Adrenal gland (tissue), 12 donors: ENCODE measurements around the gene TMEM121B. TPM values are rescaled to one million over a fixed set of nuclear protein-coding genes. Genes with fewer than 3 reads are reported as not detected.

Experiments used
- DNase-seq, 7 donors: peaks; one replicate each; pipeline ENCODE4 v3.0.0-alpha.2; 2019 to 2020
- H3K27ac ChIP-seq, 5 donors: fragments of 200-600 bp; sonication (generic) in 4 of 5; 1 replicate in 3 of 5; 2 replicates in 2 of 5; pipeline versions ENCODE4 v1.5.1 to v1.8.0; 2016 to 2020; ENCODE audit warnings: mild to moderate bottlenecking in 1 of 5
- H3K27me3 ChIP-seq: fragments of 200-600 bp; 2 replicates; pipeline ENCODE4 v1.8.0; 2021
- H3K36me3 ChIP-seq, 2 donors: fragments of 200-600 bp; replicated peaks in 1 of 2; 1 replicate in 1 of 2; 2 replicates in 1 of 2; pipeline versions ENCODE4 v1.5.1 to v1.8.0; 2018 to 2022
- H3K4me1 ChIP-seq, 2 donors: fragments of 200-600 bp; replicated peaks in 1 of 2; 1 replicate in 1 of 2; 2 replicates in 1 of 2; pipeline versions ENCODE4 v1.5.1 to v1.8.0; 2018 to 2021
- H3K4me3 ChIP-seq, 4 donors: fragments of 200-600 bp; sonication (generic) in 3 of 4; one replicate each; pipeline ENCODE4 v1.5.1; 2016 to 2018
- H3K9me3 ChIP-seq, 3 donors: fragments of 200-600 bp; sonication (generic) in 1 of 3; replicated peaks in 1 of 3; 1 replicate in 2 of 3; 2 replicates in 1 of 3; pipeline versions ENCODE4 v1.5.1 to v1.8.0; 2016 to 2021
- POLR2A ChIP-seq, 2 donors: fragments of 450-650 bp; IDR thresholded peaks; one replicate each; pipeline ENCODE4 v1.6.1; 2017; ENCODE audit warnings: antibody characterized with exemption in 2 of 2, mild to moderate bottlenecking in 2 of 2, moderate library complexity in 1 of 2
- WGBS, 4 donors: extraction: QIAGEN DNeasy Blood & Tissue Kit in 2 of 4; methylation state at CpG; one replicate each; pipeline versions ENCODE4 v1.1.5 to v1.1.7; 2013 to 2017; 5-methylcytosine and 5-hydroxymethylcytosine counted together
- intact Hi-C, 2 donors: fragments of 100-400 bp; cut with DNase I; formaldehyde crosslinking; loops; one replicate each; pipeline versions ENCODE4 v1.14.1 to v1.15.0; 2022 to 2023
- polyA plus RNA-seq, 3 donors: library from polyadenylated mRNA; stranded (reverse); fragments of 200-250 nt in 2 of 3; fragments of 350-450 nt in 1 of 3; fragmentation: Illumina TruSeq in 1 of 3; extraction: RNeasy Lipid Tissue Mini Kit (QIAGEN cat#74804) in 1 of 3; gene quantifications; one replicate each; pipeline ENCODE4 v1.2.3, GENCODE V29; 2013 to 2014
- total RNA-seq, 9 donors: library from RNA; depleted of rRNA in 4 of 9; stranded (reverse); fragments of >200 nt in 4 of 9; fragments of 120-200 nt in 1 of 9; fragmentation: NEBNext Ultra II Directional in 1 of 9; extraction: Animal tissue kit (Norgen Biotek cat#: 25700) in 1 of 9; gene quantifications; one replicate each; pipeline versions ENCODE4 v1.1.0 to v1.2.4, GENCODE V29; 2013 to 2023
- TF ChIP-seq, protein P1 (sequence below), 6 experiments: fragments of 450-650 bp in 4 of 6; fragments of 200-600 bp in 2 of 6; sonication (generic) in 1 of 6; IDR thresholded peaks; 1 replicate in 5 of 6; 2 replicates in 1 of 6; pipeline versions ENCODE4 v1.5.1 to v1.8.0; 2016 to 2021; ENCODE audit warnings: antibody characterized with exemption in 6 of 6, mild to moderate bottlenecking in 2 of 6, moderate library complexity in 1 of 6
- donor health status: healthy with polysubstance abuse.
- donor health status: Bipolar disorder and iron deficiency.
- donor health status: DM: yes; HTN: yes; CAD: no.
- donor health status: DM: no; HTN: no; CAD: no.
- donor health status: DM: no; HTN: no; CAD: no.
- donor health status: DM: yes; HTN: yes; CAD: no.

TMEM121B gene
- total and polyA plus RNA-seq, 12 donors: 0.22 to 2.3 (median 1.1) TPM

DNA sequence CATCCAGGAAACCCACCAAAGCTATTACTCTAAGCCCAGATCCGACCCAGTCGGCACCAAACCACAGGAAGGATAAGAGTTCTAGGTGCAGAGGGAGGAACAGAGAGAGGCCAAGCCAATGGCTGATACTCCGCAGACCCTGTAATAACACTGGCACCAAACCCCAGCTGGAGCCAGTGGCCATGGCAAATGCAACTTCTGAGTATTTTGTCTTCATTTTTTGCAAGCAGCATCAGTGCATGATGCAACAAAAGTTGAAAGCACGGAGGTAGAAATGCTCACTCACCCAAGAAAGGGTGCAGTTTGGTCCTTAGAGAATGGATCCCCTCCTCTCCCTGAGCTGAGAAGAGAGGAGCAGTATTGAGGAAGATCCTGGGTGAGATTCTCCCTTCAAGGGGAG lies 2.8 kb downstream of the TMEM121B start:
- intact Hi-C loops: no loop called here
- no peaks in the 10 kb centered on the region for H3K36me3 ChIP-seq
- no peak overlapping the region for H3K4me3 ChIP-seq
- 71 to 83% (median 76%) methylated on average over 4 of the region's 4 CpGs for WGBS, 4 donors
- no peak for DNase-seq
- H3K4me1 ChIP-seq: peaks cover 7 to 10% of the 10 kb centered on the region in 2 donors
- no peaks in the 10 kb centered on the region for H3K9me3 ChIP-seq
- no peak overlapping the region for H3K27ac ChIP-seq
- H3K27me3 ChIP-seq: peaks cover 6% of the 10 kb centered on the region
- TF ChIP-seq, protein P1, sequence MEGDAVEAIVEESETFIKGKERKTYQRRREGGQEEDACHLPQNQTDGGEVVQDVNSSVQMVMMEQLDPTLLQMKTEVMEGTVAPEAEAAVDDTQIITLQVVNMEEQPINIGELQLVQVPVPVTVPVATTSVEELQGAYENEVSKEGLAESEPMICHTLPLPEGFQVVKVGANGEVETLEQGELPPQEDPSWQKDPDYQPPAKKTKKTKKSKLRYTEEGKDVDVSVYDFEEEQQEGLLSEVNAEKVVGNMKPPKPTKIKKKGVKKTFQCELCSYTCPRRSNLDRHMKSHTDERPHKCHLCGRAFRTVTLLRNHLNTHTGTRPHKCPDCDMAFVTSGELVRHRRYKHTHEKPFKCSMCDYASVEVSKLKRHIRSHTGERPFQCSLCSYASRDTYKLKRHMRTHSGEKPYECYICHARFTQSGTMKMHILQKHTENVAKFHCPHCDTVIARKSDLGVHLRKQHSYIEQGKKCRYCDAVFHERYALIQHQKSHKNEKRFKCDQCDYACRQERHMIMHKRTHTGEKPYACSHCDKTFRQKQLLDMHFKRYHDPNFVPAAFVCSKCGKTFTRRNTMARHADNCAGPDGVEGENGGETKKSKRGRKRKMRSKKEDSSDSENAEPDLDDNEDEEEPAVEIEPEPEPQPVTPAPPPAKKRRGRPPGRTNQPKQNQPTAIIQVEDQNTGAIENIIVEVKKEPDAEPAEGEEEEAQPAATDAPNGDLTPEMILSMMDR (IDR thresholded peaks at IDR 0.05): no peak
- no peak for TF ChIP-seq POLR2A (IDR thresholded peaks at IDR 0.05)

DNA sequence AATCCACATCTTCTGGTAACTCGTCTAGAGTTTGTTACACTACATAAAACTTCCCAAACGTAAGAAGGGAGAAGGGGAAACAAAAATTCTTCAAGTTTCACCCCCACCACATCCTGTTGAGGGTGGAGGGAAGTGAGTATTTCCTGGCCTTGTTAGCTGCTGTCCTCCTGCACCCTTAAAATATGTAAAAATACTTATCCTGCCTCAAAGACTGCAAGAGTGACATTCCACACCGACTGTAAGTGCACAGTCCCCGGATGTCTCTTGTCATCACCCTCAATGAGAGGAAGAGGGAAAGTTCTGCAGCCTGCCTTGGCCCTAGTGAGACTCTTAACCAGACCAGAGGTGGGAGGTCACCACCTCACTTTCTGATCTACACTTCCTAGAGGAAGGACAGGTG lies 3.3 kb downstream of the TMEM121B start:
- Histone ChIP-seq H3K36me3 (no peaks in the 10 kb centered on the region), H3K27me3 (peaks cover 6% of the 10 kb centered on the region), H3K27ac (no peak overlapping the region), H3K4me3 (no peak overlapping the region), H3K4me1 (peaks cover 7 to 10% of the 10 kb centered on the region in 2 donors), H3K9me3 (no peaks in the 10 kb centered on the region)
- TF ChIP-seq, protein P1 (IDR thresholded peaks at IDR 0.05): no peak
- TF ChIP-seq POLR2A (IDR thresholded peaks at IDR 0.05): no peak
- intact Hi-C loops: no loop called here
- WGBS, 4 donors: 37 to 62% (median 52%) methylated on average over 4 of the region's 4 CpGs
- no peak for DNase-seq

DNA sequence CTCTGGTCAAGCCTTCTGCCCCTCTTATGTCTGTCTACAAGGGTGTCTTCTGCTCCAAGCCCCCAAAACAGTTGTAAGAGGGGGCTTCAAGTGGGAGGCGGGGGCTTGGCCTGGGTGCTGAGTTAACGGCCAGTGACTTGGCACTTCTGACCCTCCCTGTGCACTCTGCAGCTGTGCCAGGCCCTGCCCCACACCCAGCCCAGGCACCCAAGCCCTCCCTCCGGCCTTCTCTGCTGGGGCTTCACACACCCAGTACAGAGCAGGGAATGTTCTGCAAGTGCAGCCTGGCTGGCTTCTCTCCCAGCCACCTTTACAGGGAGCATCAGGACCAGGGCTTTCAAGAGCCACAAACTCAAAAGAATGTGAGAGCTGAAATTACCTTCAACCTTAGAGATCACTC lies 3.8 kb downstream of the TMEM121B start:
- 51 to 67% (median 64%) methylated on average over 3 of the region's 3 CpGs for WGBS, 4 donors
- DNase-seq: no peak

DNA sequence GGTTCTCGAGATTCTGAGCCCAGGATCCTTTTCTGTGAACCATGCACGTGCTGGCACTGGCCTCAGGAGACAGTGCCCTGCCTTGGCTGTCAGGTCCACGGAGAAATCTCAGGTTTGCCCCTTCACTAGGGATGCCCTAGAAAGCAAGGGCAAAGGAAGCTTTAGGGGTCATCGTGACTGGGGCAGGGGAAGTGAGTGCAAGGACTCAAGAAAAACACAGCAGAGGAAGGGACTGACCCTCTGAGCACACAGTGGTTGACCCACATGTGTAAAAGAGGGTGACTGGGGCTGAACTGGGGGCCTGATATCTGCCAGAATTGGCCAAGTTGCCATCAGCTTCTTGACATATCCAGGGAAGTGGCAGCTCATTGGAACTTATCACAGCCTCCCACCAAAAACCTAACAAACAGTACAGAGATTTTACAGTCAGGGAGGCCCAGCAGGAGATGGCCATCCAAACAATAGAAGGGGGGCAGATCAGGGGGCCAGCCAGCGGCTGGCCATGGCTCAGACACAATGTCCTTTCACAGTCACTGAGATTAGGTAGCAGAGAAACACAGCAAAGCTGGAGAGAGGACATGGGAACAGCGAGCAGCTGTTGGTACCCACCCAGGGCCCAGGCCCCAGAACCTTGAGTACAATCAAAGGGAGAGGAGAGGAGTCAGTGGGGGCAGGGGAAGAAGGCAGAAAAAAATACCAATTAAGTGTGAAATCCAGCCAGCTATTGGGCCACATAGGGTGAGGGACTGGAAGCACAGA lies 4.4 kb downstream of the TMEM121B start:
- Histone ChIP-seq H3K9me3 (no peaks in the 10 kb centered on the region), H3K36me3 (no peaks in the 10 kb centered on the region), H3K4me1 (peaks cover 7 to 10% of the 10 kb centered on the region in 2 donors), H3K27ac (peak overlapping the region in 1 of 5 donors; percentile 14), H3K4me3 (no peak overlapping the region), H3K27me3 (peaks cover 6% of the 10 kb centered on the region)
- 45 to 47% (median 46%) methylated on average over 6 of the region's 6 CpGs for WGBS, 4 donors
- DNase-seq: no peak
- intact Hi-C loops: no loop called here
- no peak for TF ChIP-seq POLR2A (IDR thresholded peaks at IDR 0.05)
- TF ChIP-seq, protein P1 (IDR thresholded peaks at IDR 0.05): no peak

More for the DNA sequence above, 3.8 kb downstream of the TMEM121B start:
- no peaks in the 10 kb centered on the region for H3K9me3 ChIP-seq
- no peak overlapping the region for H3K27ac ChIP-seq
- TF ChIP-seq POLR2A (IDR thresholded peaks at IDR 0.05): no peak
- TF ChIP-seq, protein P1 (IDR thresholded peaks at IDR 0.05): no peak
- H3K27me3 ChIP-seq: peaks cover 6% of the 10 kb centered on the region
- intact Hi-C loops: no loop called here
- H3K4me3 ChIP-seq: no peak overlapping the region
- no peaks in the 10 kb centered on the region for H3K36me3 ChIP-seq
- H3K4me1 ChIP-seq: peaks cover 7 to 10% of the 10 kb centered on the region in 2 donors
